Hepatocyte (in vitro differentiated cells): ENCODE results near the gene RNF144B. TPM values are rescaled to one million over a fixed set of nuclear protein-coding genes. Genes with fewer than 3 reads are reported as not detected.

ENCODE experiments used
- DNase-seq: peaks from one replicate; pipeline ENCODE4 v3.0.0-alpha.2; 2016; ENCODE audit warnings: low spot score
- H2AFZ ChIP-seq: fragments of 200-600 bp; sonication (generic); 2 replicates; pipeline ENCODE4 v1.6.0; 2016; ENCODE audit warnings: antibody characterized with exemption, mild to moderate bottlenecking
- H3K27ac ChIP-seq: fragments of 200-600 bp; sonication (generic); 2 replicates; pipeline ENCODE4 v1.5.1; 2016; ENCODE audit warnings: mild to moderate bottlenecking
- H3K27me3 ChIP-seq: fragments of 200-600 bp; sonication (generic); 2 replicates; pipeline ENCODE4 v1.6.1; 2016
- H3K36me3 ChIP-seq: fragments of 200-600 bp; sonication (generic); replicated peaks from 2 replicates; pipeline ENCODE4 v1.5.1; 2016; ENCODE audit warnings: low read depth; ENCODE audit not compliant: insufficient read depth
- H3K4me1 ChIP-seq: fragments of 200-600 bp; sonication (generic); 2 replicates; pipeline ENCODE4 v1.5.1; 2016; ENCODE audit warnings: mild to moderate bottlenecking, moderate library complexity; ENCODE audit not compliant: insufficient read depth
- H3K4me2 ChIP-seq: fragments of 200-600 bp; sonication (generic); 2 replicates; pipeline ENCODE4 v1.6.0; 2016
- H3K4me3 ChIP-seq: fragments of 200-600 bp; sonication (generic); 2 replicates; pipeline ENCODE4 v1.5.1; 2016; ENCODE audit warnings: mild to moderate bottlenecking
- H3K79me2 ChIP-seq: fragments of 200-600 bp; sonication (generic); 2 replicates; pipeline ENCODE4 v1.6.0; 2017; ENCODE audit warnings: mild to moderate bottlenecking
- H3K9me2 ChIP-seq: fragments of 200-600 bp; sonication (generic); replicated peaks from 2 replicates; pipeline ENCODE4 v1.6.0; 2017; ENCODE audit warnings: mild to moderate bottlenecking; ENCODE audit not compliant: insufficient read depth
- H3K9me3 ChIP-seq: fragments of 200-600 bp; sonication (generic); 2 replicates; pipeline ENCODE4 v1.5.1; 2016; ENCODE audit warnings: low read depth, mild to moderate bottlenecking
- H4K20me1 ChIP-seq: fragments of 200-600 bp; sonication (generic); 2 replicates; pipeline ENCODE4 v1.6.0; 2016; ENCODE audit warnings: mild to moderate bottlenecking; ENCODE audit not compliant: insufficient read depth, poor library complexity, severe bottlenecking
- EZH2 ChIP-seq: fragments of 200-600 bp; sonication (generic); IDR thresholded peaks from 2 replicates; pipeline ENCODE4 v1.6.1; 2016; ENCODE audit warnings: antibody characterized with exemption, mild to moderate bottlenecking, borderline replicate concordance
- EZH2phosphoT487 ChIP-seq: fragments of 200-600 bp; sonication (generic); IDR thresholded peaks from one replicate; pipeline ENCODE4 v1.6.1; 2018; ENCODE audit warnings: antibody characterized with exemption, mild to moderate bottlenecking, low read depth, moderate library complexity; ENCODE audit not compliant: unreplicated experiment, severe bottlenecking
- WGBS: methylation state at CpG from one replicate; pipeline ENCODE4 v1.1.6; 2016; ENCODE audit warnings: low lambda C conversion rate; ENCODE audit errors: missing lambda C conversion rate; 5-methylcytosine and 5-hydroxymethylcytosine counted together
- polyA plus RNA-seq: library from polyadenylated mRNA; unstranded; fragments of >200 nt; fragmentation: Nextera tagmentation; extraction: Ambion mirVana; gene quantifications from 2 replicates; pipeline ENCODE4 v1.2.1, GENCODE V29; 2016
- total RNA-seq: library from RNA; depleted of rRNA; stranded (reverse); fragments of >200 nt; gene quantifications from 2 replicates; pipeline ENCODE4 v1.2.3, GENCODE V29; 2014
- TF ChIP-seq, protein P1 (sequence below): fragments of 200-600 bp; sonication (generic); IDR thresholded peaks from 2 replicates; pipeline ENCODE4 v1.5.1; 2016; ENCODE audit warnings: antibody characterized with exemption, mild to moderate bottlenecking; ENCODE audit not compliant: poor library complexity

Gene RNF144B
- total and polyA plus RNA-seq, 2 experiments from 2014 or later: 0.37 to 2.2 TPM

- H3K9me3 ChIP-seq: no peaks in the 10 kb centered on the region
- DNase-seq: no peak
- H3K36me3 ChIP-seq: no peaks in the 10 kb centered on the region
- no peaks in the 10 kb centered on the region for H3K79me2 ChIP-seq
- no peak overlapping the region for H3K27ac ChIP-seq
- H2AFZ ChIP-seq: no peak overlapping the region
- H3K4me2 ChIP-seq: no peak overlapping the region
- TF ChIP-seq EZH2 (no peak), EZH2phosphoT487 (no peak)
- TF ChIP-seq, protein P1, sequence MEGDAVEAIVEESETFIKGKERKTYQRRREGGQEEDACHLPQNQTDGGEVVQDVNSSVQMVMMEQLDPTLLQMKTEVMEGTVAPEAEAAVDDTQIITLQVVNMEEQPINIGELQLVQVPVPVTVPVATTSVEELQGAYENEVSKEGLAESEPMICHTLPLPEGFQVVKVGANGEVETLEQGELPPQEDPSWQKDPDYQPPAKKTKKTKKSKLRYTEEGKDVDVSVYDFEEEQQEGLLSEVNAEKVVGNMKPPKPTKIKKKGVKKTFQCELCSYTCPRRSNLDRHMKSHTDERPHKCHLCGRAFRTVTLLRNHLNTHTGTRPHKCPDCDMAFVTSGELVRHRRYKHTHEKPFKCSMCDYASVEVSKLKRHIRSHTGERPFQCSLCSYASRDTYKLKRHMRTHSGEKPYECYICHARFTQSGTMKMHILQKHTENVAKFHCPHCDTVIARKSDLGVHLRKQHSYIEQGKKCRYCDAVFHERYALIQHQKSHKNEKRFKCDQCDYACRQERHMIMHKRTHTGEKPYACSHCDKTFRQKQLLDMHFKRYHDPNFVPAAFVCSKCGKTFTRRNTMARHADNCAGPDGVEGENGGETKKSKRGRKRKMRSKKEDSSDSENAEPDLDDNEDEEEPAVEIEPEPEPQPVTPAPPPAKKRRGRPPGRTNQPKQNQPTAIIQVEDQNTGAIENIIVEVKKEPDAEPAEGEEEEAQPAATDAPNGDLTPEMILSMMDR: no peak
- H3K4me3 ChIP-seq: no peak overlapping the region
- H3K4me1 ChIP-seq: peaks cover 8% of the 10 kb centered on the region
- H4K20me1 ChIP-seq: no peaks in the 10 kb centered on the region
- 77% methylated on average over 2 of the region's 2 CpGs for WGBS
- H3K27me3 ChIP-seq: no peaks in the 10 kb centered on the region
- no peaks in the 10 kb centered on the region for H3K9me2 ChIP-seq
Observed at GRCh38 chr6:18472941-18473340, 85.8 kb downstream of the RNF144B start.

GRCh38 chr6:18473755-18474154 is 86.6 kb downstream of the RNF144B start:
- DNase-seq: no peak
- Histone ChIP-seq H3K27ac (no peak overlapping the region), H3K9me3 (no peaks in the 10 kb centered on the region), H3K4me1 (no peaks in the 10 kb centered on the region), H3K36me3 (no peaks in the 10 kb centered on the region), H3K4me2 (no peak overlapping the region), H3K9me2 (no peaks in the 10 kb centered on the region), H3K4me3 (no peak overlapping the region), H3K27me3 (no peaks in the 10 kb centered on the region), H2AFZ (no peak overlapping the region), H3K79me2 (no peaks in the 10 kb centered on the region), H4K20me1 (no peaks in the 10 kb centered on the region)
- WGBS: 97% methylated on average over 2 of the region's 2 CpGs
- TF ChIP-seq, protein P1: no peak
- TF ChIP-seq EZH2 (no peak), EZH2phosphoT487 (no peak)

- Histone ChIP-seq H3K27me3 (no peaks in the 10 kb centered on the region), H3K4me2 (no peak overlapping the region), H2AFZ (no peak overlapping the region), H3K9me2 (no peaks in the 10 kb centered on the region), H3K9me3 (no peaks in the 10 kb centered on the region), H3K36me3 (no peaks in the 10 kb centered on the region), H3K79me2 (no peaks in the 10 kb centered on the region), H3K27ac (peak overlapping the region; percentile 42), H3K4me3 (no peak overlapping the region), H3K4me1 (no peaks in the 10 kb centered on the region), H4K20me1 (no peaks in the 10 kb centered on the region)
- peak; percentile 10 for DNase-seq
- TF ChIP-seq EZH2phosphoT487 (no peak), EZH2 (no peak)
- TF ChIP-seq, protein P1: no peak
- WGBS: 71% methylated on average over 2 of the region's 2 CpGs
Observed at GRCh38 chr6:18477301-18477941, 90.3 kb downstream of the RNF144B start.

DNA sequence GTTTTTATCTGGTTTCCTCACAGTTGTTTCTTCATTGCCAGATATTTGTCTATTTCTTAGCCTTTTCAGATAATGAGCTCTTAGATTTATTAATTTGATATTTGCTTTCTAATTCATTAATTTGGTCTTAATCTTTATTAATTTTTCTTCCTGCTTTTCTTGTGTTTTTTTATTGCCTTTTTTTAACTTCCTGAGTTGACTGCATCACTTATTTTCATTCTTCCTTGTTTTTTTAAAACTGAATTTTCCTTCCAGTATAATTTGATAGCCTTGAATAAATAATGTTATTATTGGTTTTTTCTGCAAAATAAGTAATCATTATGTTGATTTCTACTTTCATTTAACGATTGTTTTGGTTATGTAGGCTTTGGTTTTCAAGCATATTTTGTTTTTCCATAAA is 91.5 kb downstream of the RNF144B start:
- H3K4me3 ChIP-seq: no peak overlapping the region
- H4K20me1 ChIP-seq: no peaks in the 10 kb centered on the region
- H3K4me1 ChIP-seq: no peaks in the 10 kb centered on the region
- no peaks in the 10 kb centered on the region for H3K9me2 ChIP-seq
- DNase-seq: no peak
- H3K36me3 ChIP-seq: no peaks in the 10 kb centered on the region
- TF ChIP-seq EZH2phosphoT487: no peak
- no peak for TF ChIP-seq EZH2
- TF ChIP-seq, protein P1: no peak
- 66% methylated on average over 1 of the region's 1 CpG for WGBS
- H3K27ac ChIP-seq: no peak overlapping the region
- H3K27me3 ChIP-seq: no peaks in the 10 kb centered on the region
- no peaks in the 10 kb centered on the region for H3K79me2 ChIP-seq
- no peak overlapping the region for H2AFZ ChIP-seq
- H3K9me3 ChIP-seq: no peaks in the 10 kb centered on the region
- H3K4me2 ChIP-seq: no peak overlapping the region
